Measurements from ENCODE around the gene CTDSP2. TPM values are rescaled to one million over a fixed set of nuclear protein-coding genes. Genes with fewer than 3 reads are reported as not detected.

The CTDSP2 gene
- total and polyA plus RNA-seq, 2 donors (not counting 3 experiments of a cell fraction or from before 2014, with no cell fraction given) = 142 to 146 TPM

GRCh38 chr12:57868221-57868620 is 21.7 kb upstream of the CTDSP2 start:
- CTCF ChIA-PET = interaction anchor here (4.5 kb wide), 1 partner anchor 28 kb away, joined by 63 read pairs; no protein-coding TSS in a partner anchor

More at GRCh38 chr12:57868221-57868620, 21.7 kb upstream of the CTDSP2 start:
- Histone ChIP-seq H3K27ac (ENCODE audit: insufficient read depth, low read depth, low read length) (no peak overlapping the region), H3K36me3 (ENCODE audit: control insufficient read depth in 2 of 2, extremely low read depth in 1 of 2, insufficient read depth in 2 of 2, low read length in 2 of 2) (no peaks in the 10 kb centered on the region), H3K79me2 (ENCODE audit: control insufficient read depth, insufficient read depth, low read length) (no peaks in the 10 kb centered on the region), H3K9me3 (replicated peaks; ENCODE audit: control insufficient read depth, insufficient read depth, low read length) (no peaks in the 10 kb centered on the region), H3K4me2 (ENCODE audit: insufficient read depth, low read length) (no peak overlapping the region), H4K20me1 (replicated peaks; ENCODE audit: control insufficient read depth, extremely low read depth, insufficient read depth, low read length) (no peaks in the 10 kb centered on the region), H3K4me1 (ENCODE audit: control insufficient read depth, extremely low read depth, insufficient read depth, low read length) (peaks cover 8% of the 10 kb centered on the region), H3K9me1 (replicated peaks; ENCODE audit: control insufficient read depth, extremely low read depth, insufficient read depth, low read length) (no peaks in the 10 kb centered on the region), H3K4me3 (replicated peaks in 1 of 3; ENCODE audit: insufficient read depth in 1 of 3, low read depth in 1 of 3, low read length in 3 of 3) (no peak overlapping the region), H3K27me3 (ENCODE audit: control insufficient read depth in 2 of 2, insufficient read depth in 2 of 2, low read length in 2 of 2) (no peaks in the 10 kb centered on the region), H3K9ac (replicated peaks; ENCODE audit: extremely low read depth, insufficient read depth, low read length) (no peak overlapping the region), H2AFZ (ENCODE audit: low read depth, low read length) (no peak overlapping the region)
- FAIRE-seq = no peak
- TF ChIP-seq GATA2 (IDR thresholded peaks at IDR 0.05; ENCODE audit: insufficient read depth, insufficient read length, low read depth, low read length) (no peak), MYC (IDR thresholded peaks at IDR 0.05; ENCODE audit: low read depth, low read length) (no peak), FOS (IDR thresholded peaks at IDR 0.05; ENCODE audit: borderline replicate concordance, insufficient read depth, low read length) (no peak), CTCF (IDR thresholded peaks at IDR 0.05; ENCODE audit: extremely low read depth in 1 of 2, insufficient read depth in 1 of 2, low read depth in 1 of 2, low read length in 2 of 2) (no peak), EZH2 (IDR thresholded peaks at IDR 0.05; ENCODE audit: borderline replicate concordance, low read depth, low read length, severe bottlenecking) (no peak), POLR2A (IDR thresholded peaks at IDR 0.05; ENCODE audit: low read depth, low read length) (no peak), JUN (IDR thresholded peaks at IDR 0.05; ENCODE audit: borderline replicate concordance, insufficient read depth, insufficient read length, low read depth) (no peak), POLR2AphosphoS5 (IDR thresholded peaks at IDR 0.05; ENCODE audit: insufficient read depth, low read depth, low read length) (no peak)
- TF ChIP-seq, protein P1, sequence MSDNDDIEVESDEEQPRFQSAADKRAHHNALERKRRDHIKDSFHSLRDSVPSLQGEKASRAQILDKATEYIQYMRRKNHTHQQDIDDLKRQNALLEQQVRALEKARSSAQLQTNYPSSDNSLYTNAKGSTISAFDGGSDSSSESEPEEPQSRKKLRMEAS (IDR thresholded peaks at IDR 0.05; ENCODE audit: insufficient read depth, insufficient read length) = no peak
- POLR2A ChIA-PET = interaction anchor here (0.5 kb wide), 1 partner anchor 33 kb away, joined by 3 read pairs; no protein-coding TSS in a partner anchor
- dilution Hi-C loops (cut with MboI; ENCODE audit: extremely low pct_ligation_motif_present, low sequenced_read_pairs) = no loop called here
- DNase-seq (ENCODE audit: low read depth, low spot score) = no peak
- intact Hi-C loops (cut with micrococcal nuclease) = no loop called here
- no TSS peak for BruUV-seq (replicated peaks)
